Sigmoid colon (tissue), 7 donors: Measurements from ENCODE around the gene CSTB. TPM values are rescaled to one million over a fixed set of nuclear protein-coding genes. Genes with fewer than 3 reads are reported as not detected.

ENCODE experiments used
- DNase-seq: peaks from one replicate; pipeline ENCODE4 v3.0.0-alpha.2; 2019
- H3K27ac ChIP-seq, 4 donors: fragments of 200-600 bp; sonication (generic); one replicate each; pipeline ENCODE4 v1.5.1; 2016 to 2019; ENCODE audit warnings: mild to moderate bottlenecking in 1 of 4
- H3K27me3 ChIP-seq, 3 donors: fragments of 200-600 bp; sonication (generic); one replicate each; pipeline ENCODE4 v1.5.1; 2019; ENCODE audit warnings: mild to moderate bottlenecking in 1 of 3
- H3K36me3 ChIP-seq, 4 donors: fragments of 200-600 bp; sonication (generic); one replicate each; pipeline ENCODE4 v1.5.1; 2016 to 2019
- H3K4me1 ChIP-seq, 4 donors: fragments of 200-600 bp; sonication (generic); one replicate each; pipeline ENCODE4 v1.5.1; 2017 to 2019
- H3K4me3 ChIP-seq, 4 donors: fragments of 200-600 bp; sonication (generic); one replicate each; pipeline ENCODE4 v1.5.1; 2017 to 2019; ENCODE audit warnings: mild to moderate bottlenecking in 2 of 4, moderate library complexity in 1 of 4
- H3K9me3 ChIP-seq, 4 donors: fragments of 200-600 bp in 3 of 4; sonication (generic) in 3 of 4; one replicate each; pipeline versions ENCODE4 v1.5.1 to v1.6.1; 2013 to 2019
- EP300 ChIP-seq, 4 donors: sonication (generic); formaldehyde crosslinking; IDR thresholded peaks; one replicate each; pipeline ENCODE4 v1.6.1; 2017; ENCODE audit warnings: antibody characterized with exemption in 4 of 4
- POLR2A ChIP-seq, 2 donors: fragments of 450-650 bp; IDR thresholded peaks; one replicate each; pipeline ENCODE4 v1.6.1; 2016; ENCODE audit warnings: antibody characterized with exemption in 2 of 2, mild to moderate bottlenecking in 2 of 2, moderate library complexity in 2 of 2
- POLR2AphosphoS5 ChIP-seq, 4 donors: sonication (generic); formaldehyde crosslinking; IDR thresholded peaks; one replicate each; pipeline ENCODE4 v1.6.1; 2017; ENCODE audit warnings: antibody characterized with exemption in 4 of 4
- whole genome bisulfite sequencing, 2 donors: extraction: QIAGEN DNeasy Blood & Tissue Kit; methylation state at CpG; one replicate each; pipeline ENCODE4 v1.1.7; 2013; 5-methylcytosine and 5-hydroxymethylcytosine counted together
- intact Hi-C: fragments of 100-400 bp; cut with DNase I; formaldehyde crosslinking; loops from one replicate; pipeline ENCODE4 v1.15.1; 2023
- polyA plus RNA-seq, 3 donors: library from polyadenylated mRNA; stranded (reverse); fragments of 200-250 nt; gene quantifications; one replicate each; pipeline ENCODE4 v1.2.3, GENCODE V29; 2013
- total RNA-seq, 4 donors: library from RNA; depleted of rRNA; stranded (reverse); fragments of >200 nt; gene quantifications; one replicate each; pipeline ENCODE4 v1.1.0, GENCODE V29; 2016
- TF ChIP-seq, protein P1 (sequence below), 4 experiments: fragments of 450-650 bp in 3 of 4; fragments of 200-600 bp in 1 of 4; IDR thresholded peaks; one replicate each; pipeline ENCODE4 v1.5.1; 2016 to 2019; ENCODE audit warnings: antibody characterized with exemption in 4 of 4, mild to moderate bottlenecking in 3 of 4, moderate library complexity in 2 of 4
- donor health status: healthy with polysubstance abuse.
- donor health status: Bipolar disorder and iron deficiency.
- donor health status: healthy.

The CSTB gene
- total and polyA plus RNA-seq, 7 donors = 7.1 to 167 (median 9.7) TPM

DNA sequence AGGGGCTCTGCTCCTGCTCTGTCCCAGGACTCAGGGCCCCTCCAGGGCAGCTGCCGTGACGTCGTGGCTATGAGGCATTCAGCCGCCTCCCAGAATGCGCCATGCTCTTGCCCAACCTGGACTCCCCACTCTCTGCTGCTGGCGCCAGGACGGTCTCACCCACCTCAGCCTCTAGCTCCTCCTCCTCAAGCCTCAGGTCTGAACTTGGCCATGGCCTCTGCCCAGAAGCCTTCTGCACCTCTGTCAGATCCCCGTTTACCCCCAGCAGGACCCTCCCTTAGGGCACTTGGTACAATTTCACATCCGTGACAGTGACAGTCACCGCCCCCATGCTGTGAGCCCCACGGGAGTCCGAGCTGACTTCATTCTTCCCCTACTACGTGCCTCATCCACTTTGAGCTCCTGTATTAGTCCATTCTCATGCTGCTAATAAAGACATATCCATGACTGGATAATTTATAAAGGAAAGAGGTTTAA lies 4.9 kb downstream of the CSTB start:
- Histone ChIP-seq H3K4me1 (peaks cover 0 to 38% (median 25%) of the 10 kb centered on the region in 4 donors), H3K27me3 (no peaks in the 10 kb centered on the region), H3K9me3 (no peaks in the 10 kb centered on the region), H3K27ac (no peak overlapping the region), H3K36me3 (peaks cover 9 to 22% (median 14%) of the 10 kb centered on the region in 4 donors), H3K4me3 (no peak overlapping the region)
- intact Hi-C loops = no loop called here
- 82 to 88% methylated on average over 13 of the region's 13 CpGs for WGBS, 2 donors
- DNase-seq = no peak
- TF ChIP-seq POLR2AphosphoS5 (IDR thresholded peaks at IDR 0.05) (no peak), POLR2A (IDR thresholded peaks at IDR 0.05) (no peak), EP300 (IDR thresholded peaks at IDR 0.05) (no peak)
- TF ChIP-seq, protein P1, sequence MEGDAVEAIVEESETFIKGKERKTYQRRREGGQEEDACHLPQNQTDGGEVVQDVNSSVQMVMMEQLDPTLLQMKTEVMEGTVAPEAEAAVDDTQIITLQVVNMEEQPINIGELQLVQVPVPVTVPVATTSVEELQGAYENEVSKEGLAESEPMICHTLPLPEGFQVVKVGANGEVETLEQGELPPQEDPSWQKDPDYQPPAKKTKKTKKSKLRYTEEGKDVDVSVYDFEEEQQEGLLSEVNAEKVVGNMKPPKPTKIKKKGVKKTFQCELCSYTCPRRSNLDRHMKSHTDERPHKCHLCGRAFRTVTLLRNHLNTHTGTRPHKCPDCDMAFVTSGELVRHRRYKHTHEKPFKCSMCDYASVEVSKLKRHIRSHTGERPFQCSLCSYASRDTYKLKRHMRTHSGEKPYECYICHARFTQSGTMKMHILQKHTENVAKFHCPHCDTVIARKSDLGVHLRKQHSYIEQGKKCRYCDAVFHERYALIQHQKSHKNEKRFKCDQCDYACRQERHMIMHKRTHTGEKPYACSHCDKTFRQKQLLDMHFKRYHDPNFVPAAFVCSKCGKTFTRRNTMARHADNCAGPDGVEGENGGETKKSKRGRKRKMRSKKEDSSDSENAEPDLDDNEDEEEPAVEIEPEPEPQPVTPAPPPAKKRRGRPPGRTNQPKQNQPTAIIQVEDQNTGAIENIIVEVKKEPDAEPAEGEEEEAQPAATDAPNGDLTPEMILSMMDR (IDR thresholded peaks at IDR 0.05) = no peak

DNA sequence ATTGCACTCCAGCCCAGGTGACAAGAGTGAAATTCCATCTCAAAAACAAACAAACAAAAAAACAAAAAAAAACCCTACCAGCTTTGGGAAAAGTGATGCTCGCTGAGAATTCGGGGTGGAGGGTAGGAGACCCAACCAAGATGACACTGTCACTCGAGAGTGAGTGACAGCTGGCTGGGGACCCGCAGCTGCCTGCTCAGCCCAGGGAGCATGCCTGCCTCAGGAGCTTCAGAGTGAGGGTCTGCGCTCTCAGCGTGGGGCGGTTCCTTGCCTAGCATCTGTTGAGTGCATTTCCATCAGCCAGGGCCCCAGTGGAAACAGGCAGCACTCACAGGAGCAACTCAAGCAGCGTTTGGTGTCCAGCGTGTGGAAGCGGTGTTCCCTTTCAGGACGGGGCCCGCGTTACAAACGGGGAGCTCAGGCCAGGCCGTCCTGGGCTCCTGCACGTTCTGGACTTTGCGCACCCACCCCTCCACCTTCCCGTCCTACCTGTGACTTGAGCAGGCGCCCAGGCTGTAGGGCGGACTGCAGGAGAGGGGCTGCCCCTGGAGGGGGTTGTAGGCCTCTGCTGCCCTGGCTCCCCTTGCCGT lies 5.9 kb downstream of the CSTB start:
- Histone ChIP-seq H3K4me1 (peaks cover 0 to 34% (median 21%) of the 10 kb centered on the region in 4 donors), H3K4me3 (no peak overlapping the region), H3K36me3 (peaks cover 9 to 22% (median 14%) of the 10 kb centered on the region in 4 donors), H3K9me3 (no peaks in the 10 kb centered on the region), H3K27me3 (no peaks in the 10 kb centered on the region), H3K27ac (no peak overlapping the region)
- TF ChIP-seq POLR2AphosphoS5 (IDR thresholded peaks at IDR 0.05) (no peak), POLR2A (IDR thresholded peaks at IDR 0.05) (no peak), EP300 (IDR thresholded peaks at IDR 0.05) (no peak)
- TF ChIP-seq, protein P1 (IDR thresholded peaks at IDR 0.05) = no peak
- intact Hi-C loops = no loop called here
- 92 to 95% methylated on average over 21 of the region's 21 CpGs for WGBS, 2 donors
- no peak for DNase-seq

DNA sequence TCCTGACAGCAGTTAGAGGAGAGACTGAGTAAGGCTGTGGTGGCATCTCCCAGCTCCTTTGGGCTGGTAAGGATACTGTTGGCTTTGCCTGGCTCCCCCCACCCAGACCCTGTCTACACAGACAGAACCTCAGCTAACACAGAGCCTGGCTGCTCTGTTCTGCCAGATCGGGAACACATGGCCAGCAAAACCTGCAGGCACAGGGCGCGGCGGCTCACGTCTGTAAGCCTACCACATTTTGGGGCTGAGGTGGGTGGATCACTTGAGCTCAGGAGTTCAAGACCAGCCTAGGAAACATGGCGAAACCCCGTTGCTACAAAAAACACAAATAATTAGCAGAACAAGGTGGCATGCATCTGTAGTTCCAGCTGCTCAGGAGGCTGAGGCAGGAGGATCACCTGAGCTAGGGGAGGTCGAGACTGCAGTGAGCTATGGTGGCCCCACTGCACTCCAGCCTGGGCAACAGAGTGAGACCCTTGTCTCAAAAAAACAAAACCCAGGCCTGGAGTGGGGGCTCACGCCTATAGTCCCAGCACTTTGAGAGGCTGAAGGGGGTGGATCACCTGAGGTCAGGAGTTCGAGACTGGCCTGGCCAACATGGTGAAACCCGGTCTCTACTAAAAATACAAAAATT lies 6.7 kb downstream of the CSTB start:
- no peak for TF ChIP-seq POLR2AphosphoS5 (IDR thresholded peaks at IDR 0.05)
- TF ChIP-seq, protein P1 (IDR thresholded peaks at IDR 0.05) = no peak
- no peak for TF ChIP-seq POLR2A (IDR thresholded peaks at IDR 0.05)
- TF ChIP-seq EP300 (IDR thresholded peaks at IDR 0.05) = no peak
- no peak for DNase-seq
- WGBS, 2 donors = 93 to 94% methylated on average over 11 of the region's 11 CpGs

DNA sequence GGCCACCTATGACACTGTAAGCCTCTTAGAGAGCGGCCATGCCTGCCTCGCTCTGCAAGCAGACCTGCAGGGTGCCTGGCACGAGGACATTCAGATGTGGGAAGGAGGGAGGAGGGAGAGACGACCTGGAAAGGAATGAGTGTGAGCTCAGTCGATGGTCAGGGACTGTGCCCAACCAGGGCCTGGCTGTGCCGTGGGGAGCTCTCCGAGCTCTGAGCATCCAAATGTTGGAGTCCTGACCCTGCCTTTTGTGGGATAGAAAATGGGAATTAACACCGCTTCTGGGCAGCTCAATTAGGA lies 7.3 kb downstream of the CSTB start:
- H3K27me3 ChIP-seq = no peaks in the 10 kb centered on the region
- no peak for DNase-seq
- H3K36me3 ChIP-seq = peaks cover 8 to 13% (median 8%) of the 10 kb centered on the region in 4 donors
- TF ChIP-seq, protein P1 (IDR thresholded peaks at IDR 0.05) = no peak
- TF ChIP-seq POLR2A (IDR thresholded peaks at IDR 0.05) (no peak), POLR2AphosphoS5 (IDR thresholded peaks at IDR 0.05) (no peak), EP300 (IDR thresholded peaks at IDR 0.05) (no peak)
- WGBS, 2 donors = 69 to 89% methylated on average over 8 of the region's 8 CpGs
- peaks cover 0 to 22% (median 12%) of the 10 kb centered on the region in 4 donors for H3K4me1 ChIP-seq
- H3K4me3 ChIP-seq = no peak overlapping the region
- no peaks in the 10 kb centered on the region for H3K9me3 ChIP-seq
- no peak overlapping the region for H3K27ac ChIP-seq
- intact Hi-C loops = no loop called here

More for the DNA sequence above, 6.7 kb downstream of the CSTB start:
- Histone ChIP-seq H3K27me3 (no peaks in the 10 kb centered on the region), H3K4me1 (peaks cover 0 to 27% (median 14%) of the 10 kb centered on the region in 4 donors), H3K27ac (no peak overlapping the region), H3K4me3 (no peak overlapping the region), H3K36me3 (peaks cover 9 to 19% (median 13%) of the 10 kb centered on the region in 4 donors), H3K9me3 (no peaks in the 10 kb centered on the region)
- intact Hi-C loops = no loop called here
